Fibroblast of lung (primary cell): ENCODE data around the gene WDR31. TPM values are rescaled to one million over a fixed set of nuclear protein-coding genes. Genes with fewer than 3 reads are reported as not detected.

Source experiments
- DNase-seq, 2 donors: peaks; one replicate each; pipeline versions ENCODE4 v3.0.0 to v3.0.0-alpha.2; 2010; ENCODE audit warnings: low read depth in 2 of 2
- H2AFZ ChIP-seq: 2 replicates; pipeline ENCODE4 v1.5.1; 2012; ENCODE audit warnings: low read length, control low read depth, inconsistent platforms
- H3K27ac ChIP-seq: 2 replicates; pipeline ENCODE4 v1.5.1; 2011; ENCODE audit warnings: low read length, control low read depth; ENCODE audit not compliant: insufficient read depth
- H3K27me3 ChIP-seq: 2 replicates; pipeline ENCODE4 v1.5.1; 2011; ENCODE audit warnings: mild to moderate bottlenecking, low read length; ENCODE audit not compliant: control insufficient read depth, insufficient read depth
- H3K36me3 ChIP-seq: 2 replicates; pipeline ENCODE4 v1.5.1; 2011; ENCODE audit warnings: low read length; ENCODE audit not compliant: control insufficient read depth, insufficient read depth
- H3K4me1 ChIP-seq: 2 replicates; pipeline ENCODE4 v1.5.1; 2011; ENCODE audit warnings: low read length; ENCODE audit not compliant: control insufficient read depth, insufficient read depth; ENCODE audit errors: extremely low read depth
- H3K4me2 ChIP-seq: 2 replicates; pipeline ENCODE4 v1.5.1; 2011; ENCODE audit warnings: low read length, control low read depth; ENCODE audit not compliant: insufficient read depth; ENCODE audit errors: extremely low read depth
- H3K4me3 ChIP-seq, 4 experiments: fragments of 200-600 bp in 1 of 4; sonication (generic) in 1 of 4; replicated peaks in 1 of 4; 2 replicates each; pipeline ENCODE4 v1.5.1; 2011 to 2016; ENCODE audit warnings: low read length in 4 of 4, low read depth in 3 of 4, mild to moderate bottlenecking in 3 of 4, control low read depth in 2 of 4, inconsistent platforms in 1 of 4, mixed read lengths in 1 of 4; ENCODE audit not compliant: insufficient read depth in 1 of 4; ENCODE audit errors: control extremely low read depth in 1 of 4
- H3K79me2 ChIP-seq: 2 replicates; pipeline ENCODE4 v1.5.1; 2012; ENCODE audit warnings: mild to moderate bottlenecking, low read length, inconsistent platforms; ENCODE audit not compliant: control insufficient read depth, insufficient read depth
- H3K9ac ChIP-seq: 2 replicates; pipeline ENCODE4 v1.5.1; 2011; ENCODE audit warnings: mild to moderate bottlenecking, low read length, control low read depth; ENCODE audit not compliant: insufficient read depth
- H3K9me3 ChIP-seq: 2 replicates; pipeline ENCODE4 v1.5.1; 2012; ENCODE audit warnings: low read depth, low read length; ENCODE audit not compliant: control insufficient read depth, insufficient read depth
- H4K20me1 ChIP-seq: 2 replicates; pipeline ENCODE4 v1.5.1; 2011; ENCODE audit warnings: low read length; ENCODE audit not compliant: control insufficient read depth, insufficient read depth; ENCODE audit errors: extremely low read depth
- EZH2 ChIP-seq: IDR thresholded peaks from 2 replicates; pipeline ENCODE4 v1.5.1; 2012; ENCODE audit warnings: low read length, control low read depth, mild to moderate bottlenecking; ENCODE audit errors: missing control alignments
- polyA plus RNA-seq, 2 donors: library from polyadenylated mRNA; depleted of rRNA in 1 of 2; stranded (reverse) in 1 of 2; unstranded in 1 of 2; fragments of >200 nt; gene quantifications; 2 replicates each; pipeline ENCODE4 v1.2.1, GENCODE V29; 2011 to 2012; ENCODE audit warnings: missing spikeins in 1 of 2
- total RNA-seq: library from RNA; depleted of rRNA; stranded (reverse); fragments of >200 nt; gene quantifications from 2 replicates; pipeline ENCODE4 v1.2.1, GENCODE V29; 2014
- TF ChIP-seq, protein P1 (sequence below), 2 donors: IDR thresholded peaks in 1 of 2; conservative IDR thresholded peaks in 1 of 2; 1 replicate in 1 of 2; 2 replicates in 1 of 2; pipeline ENCODE4 v1.5.1; 2011 to 2012; ENCODE audit warnings: low read length in 2 of 2, control low read depth in 1 of 2, inconsistent platforms in 1 of 2, low read depth in 1 of 2, mild to moderate bottlenecking in 1 of 2

WDR31 gene
- total and polyA plus RNA-seq, 2 donors (not counting 1 experiment from before 2014, with no cell fraction given) = 1.6 to 4.0 TPM

DNA sequence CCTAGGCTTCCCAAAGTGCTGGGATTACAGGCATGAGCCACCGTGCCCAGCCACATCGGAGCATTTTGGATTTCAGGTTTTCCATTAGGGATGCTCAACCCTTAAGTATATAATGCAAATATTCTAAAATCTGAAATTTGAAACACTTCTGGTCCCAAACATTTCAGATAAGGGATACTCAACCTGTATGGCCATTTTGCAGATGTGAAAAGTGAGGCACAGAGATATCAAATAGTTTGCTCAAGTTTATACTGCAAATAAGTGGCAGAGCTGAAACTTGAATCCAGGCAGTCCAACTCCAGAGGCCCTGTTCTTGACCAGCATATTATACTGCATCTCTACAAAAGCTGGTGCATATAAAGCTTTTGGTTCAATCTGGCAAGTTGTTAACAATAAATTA lies 2.4 kb downstream of the WDR31 start:
- Histone ChIP-seq H3K79me2 (no peaks in the 10 kb centered on the region), H3K4me3 (no peak overlapping the region), H3K9me3 (no peaks in the 10 kb centered on the region), H3K4me1 (peaks cover 3% of the 10 kb centered on the region), H3K27ac (no peak overlapping the region), H3K4me2 (no peak overlapping the region), H3K9ac (no peak overlapping the region), H3K36me3 (no peaks in the 10 kb centered on the region), H2AFZ (no peak overlapping the region), H3K27me3 (no peaks in the 10 kb centered on the region), H4K20me1 (no peaks in the 10 kb centered on the region)
- no peak for TF ChIP-seq EZH2
- no peak for DNase-seq

- H3K4me2 ChIP-seq = no peak overlapping the region
- H4K20me1 ChIP-seq = no peaks in the 10 kb centered on the region
- no peak overlapping the region for H3K27ac ChIP-seq
- H3K27me3 ChIP-seq = no peaks in the 10 kb centered on the region
- H3K9me3 ChIP-seq = no peaks in the 10 kb centered on the region
- no peaks in the 10 kb centered on the region for H3K4me1 ChIP-seq
- H3K9ac ChIP-seq = no peak overlapping the region
- no peak for DNase-seq
- H3K79me2 ChIP-seq = no peaks in the 10 kb centered on the region
- no peak overlapping the region for H2AFZ ChIP-seq
- no peaks in the 10 kb centered on the region for H3K36me3 ChIP-seq
- no peak overlapping the region for H3K4me3 ChIP-seq
- no peak for TF ChIP-seq EZH2
- TF ChIP-seq, protein P1, sequence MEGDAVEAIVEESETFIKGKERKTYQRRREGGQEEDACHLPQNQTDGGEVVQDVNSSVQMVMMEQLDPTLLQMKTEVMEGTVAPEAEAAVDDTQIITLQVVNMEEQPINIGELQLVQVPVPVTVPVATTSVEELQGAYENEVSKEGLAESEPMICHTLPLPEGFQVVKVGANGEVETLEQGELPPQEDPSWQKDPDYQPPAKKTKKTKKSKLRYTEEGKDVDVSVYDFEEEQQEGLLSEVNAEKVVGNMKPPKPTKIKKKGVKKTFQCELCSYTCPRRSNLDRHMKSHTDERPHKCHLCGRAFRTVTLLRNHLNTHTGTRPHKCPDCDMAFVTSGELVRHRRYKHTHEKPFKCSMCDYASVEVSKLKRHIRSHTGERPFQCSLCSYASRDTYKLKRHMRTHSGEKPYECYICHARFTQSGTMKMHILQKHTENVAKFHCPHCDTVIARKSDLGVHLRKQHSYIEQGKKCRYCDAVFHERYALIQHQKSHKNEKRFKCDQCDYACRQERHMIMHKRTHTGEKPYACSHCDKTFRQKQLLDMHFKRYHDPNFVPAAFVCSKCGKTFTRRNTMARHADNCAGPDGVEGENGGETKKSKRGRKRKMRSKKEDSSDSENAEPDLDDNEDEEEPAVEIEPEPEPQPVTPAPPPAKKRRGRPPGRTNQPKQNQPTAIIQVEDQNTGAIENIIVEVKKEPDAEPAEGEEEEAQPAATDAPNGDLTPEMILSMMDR (conservative IDR thresholded peaks at IDR 0.05 in 1 of 2, IDR thresholded peaks at IDR 0.05 in 1 of 2; ENCODE audit: low read depth in 1 of 2, low read length in 2 of 2) = no peak
Observed at GRCh38 chr9:113331780-113332179, 8.3 kb downstream of the WDR31 start.

- no peaks in the 10 kb centered on the region for H3K36me3 ChIP-seq
- H3K4me2 ChIP-seq = no peak overlapping the region
- no peaks in the 10 kb centered on the region for H3K9me3 ChIP-seq
- H3K27ac ChIP-seq = no peak overlapping the region
- H3K4me1 ChIP-seq = no peaks in the 10 kb centered on the region
- TF ChIP-seq, protein P1 (conservative IDR thresholded peaks at IDR 0.05 in 1 of 2, IDR thresholded peaks at IDR 0.05 in 1 of 2; ENCODE audit: low read depth in 1 of 2, low read length in 2 of 2) = no peak
- no peak for TF ChIP-seq EZH2
- H2AFZ ChIP-seq = no peak overlapping the region
- H3K9ac ChIP-seq = no peak overlapping the region
- DNase-seq = no peak
- no peaks in the 10 kb centered on the region for H3K27me3 ChIP-seq
- H3K79me2 ChIP-seq = no peaks in the 10 kb centered on the region
- H3K4me3 ChIP-seq = no peak overlapping the region
- no peaks in the 10 kb centered on the region for H4K20me1 ChIP-seq
Observed at GRCh38 chr9:113328045-113328782, 11.9 kb downstream of the WDR31 start.
